Liver (tissue), 9 donors: ENCODE measurements around the gene NANOS1. TPM values are rescaled to one million over a fixed set of nuclear protein-coding genes. Genes with fewer than 3 reads are reported as not detected.

Experiments used
- DNase-seq: peaks from one replicate; pipeline ENCODE4 v3.0.0-alpha.2; 2017; ENCODE audit warnings: low spot score
- H3K27ac ChIP-seq, 2 donors: one replicate each; pipeline ENCODE4 v1.7.0; 2013; ENCODE audit warnings: inconsistent platforms in 2 of 2, low read length in 2 of 2, control low read depth in 1 of 2, low read depth in 1 of 2, mild to moderate bottlenecking in 1 of 2
- H3K27me3 ChIP-seq, 4 donors: one replicate each; pipeline versions ENCODE4 v1.6.1 to v1.7.0; 2013; ENCODE audit warnings: low read length in 3 of 4, inconsistent platforms in 1 of 4, mild to moderate bottlenecking in 1 of 4, moderate library complexity in 1 of 4; ENCODE audit not compliant: control insufficient read depth in 4 of 4, insufficient read depth in 4 of 4
- H3K36me3 ChIP-seq, 4 donors: one replicate each; pipeline versions ENCODE4 v1.6.1 to v1.7.0; 2013; ENCODE audit warnings: low read length in 3 of 4, mild to moderate bottlenecking in 3 of 4, low read depth in 1 of 4, moderate library complexity in 1 of 4; ENCODE audit not compliant: control insufficient read depth in 4 of 4, insufficient read depth in 3 of 4
- H3K4me1 ChIP-seq, 4 donors: one replicate each; pipeline versions ENCODE4 v1.6.1 to v1.7.0; 2013; ENCODE audit warnings: low read length in 3 of 4, mild to moderate bottlenecking in 3 of 4, moderate library complexity in 1 of 4; ENCODE audit not compliant: control insufficient read depth in 4 of 4, insufficient read depth in 4 of 4
- H3K4me3 ChIP-seq, 3 donors: one replicate each; pipeline versions ENCODE4 v1.6.1 to v1.7.0; 2013; ENCODE audit warnings: low read length in 3 of 3, control low read depth in 1 of 3, low read depth in 1 of 3, mild to moderate bottlenecking in 1 of 3
- H3K9ac ChIP-seq, 2 donors: one replicate each; pipeline ENCODE4 v1.7.0; 2013; ENCODE audit warnings: low read length in 2 of 2, mild to moderate bottlenecking in 2 of 2, moderate library complexity in 2 of 2, control low read depth in 1 of 2, low read depth in 1 of 2
- H3K9me3 ChIP-seq, 4 donors: one replicate each; pipeline versions ENCODE4 v1.6.1 to v1.7.0; 2013; ENCODE audit warnings: low read length in 3 of 4; ENCODE audit not compliant: control insufficient read depth in 4 of 4
- ATF3 ChIP-seq: IDR thresholded peaks from 2 replicates; pipeline ENCODE4 v1.6.1; 2016; ENCODE audit warnings: antibody characterized with exemption
- CTCF ChIP-seq: fragments of 150-350 bp; IDR thresholded peaks from 2 replicates; pipeline ENCODE4 v1.5.1; 2017; ENCODE audit warnings: improper control_type of control experiment, low read depth, low read length; ENCODE audit not compliant: missing input control
- EGR1 ChIP-seq, 2 donors: IDR thresholded peaks; 2 replicates each; pipeline ENCODE4 v1.6.1; 2016 to 2018; ENCODE audit warnings: antibody characterized with exemption in 2 of 2, low read depth in 2 of 2
- FOXA1 ChIP-seq: IDR thresholded peaks from 2 replicates; pipeline ENCODE4 v1.6.1; 2016; ENCODE audit warnings: antibody characterized with exemption
- FOXA2 ChIP-seq: IDR thresholded peaks from 2 replicates; pipeline ENCODE4 v1.6.1; 2016; ENCODE audit warnings: antibody characterized with exemption
- GABPA ChIP-seq, 2 donors: IDR thresholded peaks in 1 of 2; conservative IDR thresholded peaks in 1 of 2; 2 replicates each; pipeline ENCODE4 v1.6.1; 2016; ENCODE audit warnings: antibody characterized with exemption in 2 of 2, mild to moderate bottlenecking in 1 of 2, moderate library complexity in 1 of 2
- HNF4A ChIP-seq, 2 donors: conservative IDR thresholded peaks; 2 replicates each; pipeline ENCODE4 v1.6.1; 2016; ENCODE audit warnings: antibody characterized with exemption in 2 of 2, mild to moderate bottlenecking in 2 of 2
- HNF4G ChIP-seq: IDR thresholded peaks from 2 replicates; pipeline ENCODE4 v1.6.1; 2016; ENCODE audit warnings: antibody characterized with exemption
- JUND ChIP-seq, 2 donors: IDR thresholded peaks; 2 replicates each; pipeline ENCODE4 v1.6.1; 2016; ENCODE audit warnings: antibody characterized with exemption in 2 of 2
- MAX ChIP-seq: IDR thresholded peaks from 2 replicates; pipeline ENCODE4 v1.6.1; 2016; ENCODE audit warnings: antibody characterized with exemption
- NR2F2 ChIP-seq: IDR thresholded peaks from 2 replicates; pipeline ENCODE4 v1.6.1; 2016; ENCODE audit warnings: antibody characterized with exemption
- RAD21 ChIP-seq, 2 donors: IDR thresholded peaks; 2 replicates each; pipeline ENCODE4 v1.6.1; 2016; ENCODE audit warnings: antibody characterized with exemption in 2 of 2, mild to moderate bottlenecking in 2 of 2
- RXRA ChIP-seq, 2 donors: IDR thresholded peaks; 2 replicates each; pipeline ENCODE4 v1.6.1; 2017 to 2018; ENCODE audit warnings: antibody characterized with exemption in 2 of 2, mild to moderate bottlenecking in 1 of 2
- SP1 ChIP-seq: IDR thresholded peaks from 2 replicates; pipeline ENCODE4 v1.6.1; 2018; ENCODE audit warnings: antibody characterized with exemption, mild to moderate bottlenecking
- TAF1 ChIP-seq: conservative IDR thresholded peaks from 2 replicates; pipeline ENCODE4 v1.6.1; 2016; ENCODE audit warnings: antibody characterized with exemption, mild to moderate bottlenecking
- YY1 ChIP-seq: IDR thresholded peaks from 2 replicates; pipeline ENCODE4 v1.6.1; 2016; ENCODE audit warnings: antibody characterized with exemption, mild to moderate bottlenecking
- ZBTB33 ChIP-seq: IDR thresholded peaks from 2 replicates; pipeline ENCODE4 v1.6.1; 2016; ENCODE audit warnings: antibody characterized with exemption
- WGBS: extraction: QIAGEN DNeasy Blood & Tissue Kit; methylation state at CpG from one replicate; pipeline ENCODE4 v1.1.7; 2013; 5-methylcytosine and 5-hydroxymethylcytosine counted together
- polyA plus RNA-seq, 2 donors: library from polyadenylated mRNA; stranded (reverse) in 1 of 2; unstranded in 1 of 2; fragments of 200-250 nt in 1 of 2; fragments of >200 nt in 1 of 2; fragmentation: Nextera tagmentation in 1 of 2; extraction: Ambion mirVana in 1 of 2; gene quantifications; one replicate each; pipeline versions ENCODE4 v1.2.1 to v1.2.3, GENCODE V29; 2013 to 2015
- total RNA-seq, 2 donors: library from RNA; depleted of rRNA; stranded (reverse); fragments of >200 nt; gene quantifications; one replicate each; pipeline ENCODE4 v1.2.3, GENCODE V29; 2014
- TF ChIP-seq, protein P1 (sequence below): IDR thresholded peaks from 2 replicates; pipeline ENCODE4 v1.6.1; 2016; ENCODE audit warnings: antibody characterized with exemption, mild to moderate bottlenecking
- donor health status: healthy.
- donor health status: healthy.
- donor health status: healthy.
- donor health status: healthy.
- donor health status: healthy.

The NANOS1 gene
- total and polyA plus RNA-seq, 4 donors: 0.07 to 1.1 (median 0.10) TPM

GRCh38 chr10:118997379-118997778, 32.1 kb upstream of the NANOS1 start:
- H3K9ac ChIP-seq: no peak overlapping the region
- no peaks in the 10 kb centered on the region for H3K27me3 ChIP-seq
- H3K27ac ChIP-seq: no peak overlapping the region
- TF ChIP-seq FOXA1: no peak
- no peak for TF ChIP-seq RAD21 (IDR thresholded peaks at IDR 0.05)
- no peak for TF ChIP-seq HNF4A (conservative IDR thresholded peaks at IDR 0.05)
- TF ChIP-seq YY1: no peak
- no peak for TF ChIP-seq MAX
- WGBS: 95% methylated on average over 2 of the region's 2 CpGs
- H3K36me3 ChIP-seq: no peaks in the 10 kb centered on the region
- H3K4me3 ChIP-seq: no peak overlapping the region
- DNase-seq: no peak
- H3K4me1 ChIP-seq: peaks cover 0 to 3% (median under 1%) of the 10 kb centered on the region in 4 donors
- H3K9me3 ChIP-seq: no peaks in the 10 kb centered on the region

- Histone ChIP-seq H3K4me3 (no peak overlapping the region), H3K36me3 (no peaks in the 10 kb centered on the region), H3K4me1 (peaks cover 0 to 3% (median under 1%) of the 10 kb centered on the region in 4 donors), H3K27ac (no peak overlapping the region), H3K9me3 (no peaks in the 10 kb centered on the region), H3K9ac (no peak overlapping the region), H3K27me3 (no peaks in the 10 kb centered on the region)
- no peak for TF ChIP-seq YY1
- TF ChIP-seq HNF4A (conservative IDR thresholded peaks at IDR 0.05): no peak
- no peak for TF ChIP-seq RAD21 (IDR thresholded peaks at IDR 0.05)
- no peak for TF ChIP-seq ATF3
- no peak for TF ChIP-seq NR2F2
- TF ChIP-seq FOXA2: no peak
- no peak for TF ChIP-seq GABPA (IDR thresholded peaks at IDR 0.05 in 1 of 2, conservative IDR thresholded peaks at IDR 0.05 in 1 of 2)
- TF ChIP-seq JUND (IDR thresholded peaks at IDR 0.05): no peak
- TF ChIP-seq SP1: no peak
- no peak for TF ChIP-seq FOXA1
- TF ChIP-seq TAF1: no peak
- TF ChIP-seq HNF4G: no peak
- TF ChIP-seq ZBTB33: no peak
- TF ChIP-seq MAX: no peak
- no peak for TF ChIP-seq CTCF
- TF ChIP-seq, protein P1, sequence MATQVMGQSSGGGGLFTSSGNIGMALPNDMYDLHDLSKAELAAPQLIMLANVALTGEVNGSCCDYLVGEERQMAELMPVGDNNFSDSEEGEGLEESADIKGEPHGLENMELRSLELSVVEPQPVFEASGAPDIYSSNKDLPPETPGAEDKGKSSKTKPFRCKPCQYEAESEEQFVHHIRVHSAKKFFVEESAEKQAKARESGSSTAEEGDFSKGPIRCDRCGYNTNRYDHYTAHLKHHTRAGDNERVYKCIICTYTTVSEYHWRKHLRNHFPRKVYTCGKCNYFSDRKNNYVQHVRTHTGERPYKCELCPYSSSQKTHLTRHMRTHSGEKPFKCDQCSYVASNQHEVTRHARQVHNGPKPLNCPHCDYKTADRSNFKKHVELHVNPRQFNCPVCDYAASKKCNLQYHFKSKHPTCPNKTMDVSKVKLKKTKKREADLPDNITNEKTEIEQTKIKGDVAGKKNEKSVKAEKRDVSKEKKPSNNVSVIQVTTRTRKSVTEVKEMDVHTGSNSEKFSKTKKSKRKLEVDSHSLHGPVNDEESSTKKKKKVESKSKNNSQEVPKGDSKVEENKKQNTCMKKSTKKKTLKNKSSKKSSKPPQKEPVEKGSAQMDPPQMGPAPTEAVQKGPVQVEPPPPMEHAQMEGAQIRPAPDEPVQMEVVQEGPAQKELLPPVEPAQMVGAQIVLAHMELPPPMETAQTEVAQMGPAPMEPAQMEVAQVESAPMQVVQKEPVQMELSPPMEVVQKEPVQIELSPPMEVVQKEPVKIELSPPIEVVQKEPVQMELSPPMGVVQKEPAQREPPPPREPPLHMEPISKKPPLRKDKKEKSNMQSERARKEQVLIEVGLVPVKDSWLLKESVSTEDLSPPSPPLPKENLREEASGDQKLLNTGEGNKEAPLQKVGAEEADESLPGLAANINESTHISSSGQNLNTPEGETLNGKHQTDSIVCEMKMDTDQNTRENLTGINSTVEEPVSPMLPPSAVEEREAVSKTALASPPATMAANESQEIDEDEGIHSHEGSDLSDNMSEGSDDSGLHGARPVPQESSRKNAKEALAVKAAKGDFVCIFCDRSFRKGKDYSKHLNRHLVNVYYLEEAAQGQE: no peak
- no peak for TF ChIP-seq RXRA (IDR thresholded peaks at IDR 0.05)
- TF ChIP-seq EGR1 (IDR thresholded peaks at IDR 0.05; ENCODE audit: low read depth in 2 of 2): no peak
- 91% methylated on average over 5 of the region's 5 CpGs for WGBS
- no peak for DNase-seq
Observed at GRCh38 chr10:118998183-118998582, 31.3 kb upstream of the NANOS1 start.
